Gastrocnemius medialis (tissue), 4 donors: ENCODE results near the gene IGLL5. TPM values are rescaled to one million over a fixed set of nuclear protein-coding genes. Genes with fewer than 3 reads are reported as not detected.

Experiments used
- ATAC-seq, 2 donors: fragments of 150-250 bp; one replicate each; pipeline ENCODE4 v1.9.1; 2016
- DNase-seq, 2 donors: peaks; one replicate each; pipeline ENCODE4 v3.0.0-alpha.2; 2019
- H3K27ac ChIP-seq, 4 donors: fragments of 200-600 bp; sonication (generic); 1 replicate in 1 of 4; 2 replicates in 3 of 4; pipeline ENCODE4 v1.5.1; 2016 to 2018; ENCODE audit warnings: mild to moderate bottlenecking in 2 of 4, moderate library complexity in 1 of 4
- H3K27me3 ChIP-seq, 3 donors: fragments of 200-600 bp; sonication (generic) in 2 of 3; 1 replicate in 1 of 3; 2 replicates in 2 of 3; pipeline versions ENCODE4 v1.5.1 to v1.6.0; 2016 to 2019; ENCODE audit warnings: mild to moderate bottlenecking in 1 of 3, moderate library complexity in 1 of 3
- H3K36me3 ChIP-seq, 2 donors: fragments of 200-600 bp; sonication (generic) in 1 of 2; one replicate each; pipeline ENCODE4 v1.5.1; 2017 to 2018
- H3K4me1 ChIP-seq, 2 donors: fragments of 200-600 bp; sonication (generic) in 1 of 2; one replicate each; pipeline ENCODE4 v1.5.1; 2016 to 2017; ENCODE audit warnings: mild to moderate bottlenecking in 2 of 2
- H3K4me3 ChIP-seq, 4 donors: fragments of 200-600 bp; sonication (generic) in 3 of 4; 1 replicate in 1 of 4; 2 replicates in 3 of 4; pipeline ENCODE4 v1.5.1; 2016 to 2019; ENCODE audit warnings: mild to moderate bottlenecking in 2 of 4
- H3K9me3 ChIP-seq, 3 donors: fragments of 200-600 bp; sonication (generic) in 2 of 3; 1 replicate in 1 of 3; 2 replicates in 2 of 3; pipeline ENCODE4 v1.5.1; 2016 to 2019
- CTCF ChIP-seq, 5 experiments: fragments of 450-650 bp in 3 of 5; fragments of 200-600 bp in 2 of 5; sonication (generic) in 2 of 5; IDR thresholded peaks in 4 of 5; conservative IDR thresholded peaks in 1 of 5; 1 replicate in 4 of 5; 2 replicates in 1 of 5; pipeline ENCODE4 v1.5.1; 2016 to 2019; ENCODE audit warnings: antibody characterized with exemption in 5 of 5, mild to moderate bottlenecking in 3 of 5, moderate library complexity in 3 of 5
- POLR2A ChIP-seq, 2 donors: fragments of 450-650 bp; IDR thresholded peaks; one replicate each; pipeline ENCODE4 v1.6.1; 2017; ENCODE audit warnings: antibody characterized with exemption in 2 of 2, mild to moderate bottlenecking in 2 of 2, moderate library complexity in 2 of 2
- in situ Hi-C, 4 donors: fragments of 200-750 bp; cut with MboI; loops; one replicate each; pipeline versions ENCODE4 v1.15.0 to v1.8.0; 2017; ENCODE audit warnings: low sequenced_read_pairs in 4 of 4
- intact Hi-C: fragments of 100-400 bp; cut with DNase I; formaldehyde crosslinking; loops from one replicate; pipeline ENCODE4 v1.15.1; 2023; ENCODE audit warnings: low total_unique reads
- total RNA-seq, 4 donors: library from RNA; depleted of rRNA; stranded (reverse); fragments of >200 nt; gene quantifications; one replicate each; pipeline versions ENCODE4 v1.1.0 to v1.2.3, GENCODE V29; 2016

IGLL5 gene
- total RNA-seq, 4 donors from 2014 or later, result 0.49 TPM; not detected in 3

DNA sequence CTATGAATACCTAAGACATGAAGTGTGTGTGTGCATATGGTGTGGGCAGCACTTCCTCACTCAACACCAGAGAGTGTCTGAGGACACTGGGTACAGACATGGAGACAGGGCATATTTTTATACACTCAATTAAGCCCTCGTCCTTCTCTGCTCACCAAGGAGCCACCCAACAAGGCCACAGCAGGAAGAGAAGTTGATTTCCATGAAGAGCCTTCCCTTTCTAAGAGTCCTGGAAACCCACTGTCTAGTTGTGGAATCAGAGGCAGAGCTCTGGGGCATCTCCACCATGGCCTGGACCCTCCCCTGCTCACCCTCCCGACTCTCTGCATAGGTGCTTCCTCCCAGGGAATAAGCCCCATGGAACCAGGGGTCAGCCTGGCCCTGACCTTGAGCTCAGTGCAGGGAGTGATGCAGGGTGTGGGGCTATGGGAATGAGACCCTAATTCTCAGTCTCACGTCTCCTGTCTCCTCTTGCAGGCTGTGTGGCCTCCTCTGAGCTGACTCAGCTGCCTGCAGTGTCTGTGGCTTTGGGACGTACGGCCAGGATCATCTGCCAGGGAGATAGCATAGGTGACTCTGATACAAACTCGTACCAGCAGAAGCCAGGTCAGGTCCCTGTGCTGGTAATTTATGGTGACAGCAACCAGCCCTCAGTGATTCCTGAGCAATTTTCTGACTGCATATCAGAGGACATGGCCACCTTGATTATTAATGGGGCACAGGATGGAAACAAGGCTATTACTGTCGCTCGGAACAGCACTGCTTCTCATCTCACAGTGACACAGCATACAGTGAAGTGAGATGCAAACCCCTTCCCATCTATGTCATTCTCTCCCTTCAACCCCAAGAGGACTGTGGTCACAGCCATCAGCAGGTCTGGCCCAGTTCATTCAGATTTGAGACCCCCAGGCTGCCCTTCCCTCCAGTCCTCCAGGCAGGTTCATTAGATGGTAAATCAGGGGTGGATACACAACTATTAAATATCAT is 14.6 kb upstream of the IGLL5 start:
- Histone ChIP-seq H3K4me1 (no peaks in the 10 kb centered on the region), H3K36me3 (no peaks in the 10 kb centered on the region), H3K9me3 (no peaks in the 10 kb centered on the region), H3K4me3 (no peak overlapping the region), H3K27ac (no peak overlapping the region), H3K27me3 (peaks cover 0 to 5% (median 3%) of the 10 kb centered on the region in 3 donors)
- no peak for ATAC-seq
- in situ Hi-C loops, result no loop called here
- TF ChIP-seq POLR2A (IDR thresholded peaks at IDR 0.05) (no peak), CTCF (IDR thresholded peaks at IDR 0.05 in 4 of 5, conservative IDR thresholded peaks at IDR 0.05 in 1 of 5) (no peak)
- intact Hi-C loops, result no loop called here
- no peak for DNase-seq

DNA sequence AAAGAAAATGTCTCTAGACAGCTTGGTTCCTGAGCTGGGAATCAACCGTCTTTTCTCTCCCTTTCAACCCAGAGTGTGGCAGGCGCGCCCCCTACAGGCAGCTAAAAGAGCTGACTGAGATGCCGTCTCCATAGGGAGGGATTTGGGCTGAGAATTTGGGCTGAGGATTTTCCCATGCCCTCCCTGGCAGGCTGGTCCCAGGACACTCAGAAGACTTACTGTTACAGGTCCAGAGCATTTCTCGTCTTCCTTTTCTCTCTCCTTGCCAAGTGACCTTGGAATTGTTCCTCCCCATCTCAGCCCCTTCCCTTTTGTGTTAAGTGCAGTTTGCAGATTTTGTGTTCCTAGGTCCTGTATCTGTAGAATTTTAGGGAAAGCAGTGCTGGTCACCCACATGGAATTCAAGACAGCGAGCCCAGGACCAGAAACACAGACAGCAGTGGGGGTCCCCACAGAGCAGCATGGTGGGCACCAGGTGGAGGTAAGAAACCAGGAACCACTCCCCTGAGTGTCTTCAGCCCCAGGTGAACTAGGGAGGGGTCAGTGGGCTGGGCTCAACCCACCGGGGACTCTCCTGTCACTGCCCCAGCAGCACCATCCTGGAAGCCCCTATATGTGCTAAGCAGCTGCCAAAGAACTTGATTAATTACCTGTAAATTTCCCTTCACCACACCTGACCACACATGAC is 9.9 kb upstream of the IGLL5 start:
- no peak for ATAC-seq
- Histone ChIP-seq H3K27me3 (peaks cover 0 to 5% (median 0%) of the 10 kb centered on the region in 3 donors), H3K36me3 (no peaks in the 10 kb centered on the region), H3K27ac (no peak overlapping the region), H3K4me1 (no peaks in the 10 kb centered on the region), H3K9me3 (no peaks in the 10 kb centered on the region), H3K4me3 (no peak overlapping the region)
- peak in 2 of 5 experiments; percentile 39 to 45 for TF ChIP-seq CTCF (IDR thresholded peaks at IDR 0.05 in 4 of 5, conservative IDR thresholded peaks at IDR 0.05 in 1 of 5)
- TF ChIP-seq POLR2A (IDR thresholded peaks at IDR 0.05), result no peak
- DNase-seq, result peak in 1 of 2 donors; percentile 18
- in situ Hi-C loops (no loop called here), intact Hi-C loops (no loop called here)

DNA sequence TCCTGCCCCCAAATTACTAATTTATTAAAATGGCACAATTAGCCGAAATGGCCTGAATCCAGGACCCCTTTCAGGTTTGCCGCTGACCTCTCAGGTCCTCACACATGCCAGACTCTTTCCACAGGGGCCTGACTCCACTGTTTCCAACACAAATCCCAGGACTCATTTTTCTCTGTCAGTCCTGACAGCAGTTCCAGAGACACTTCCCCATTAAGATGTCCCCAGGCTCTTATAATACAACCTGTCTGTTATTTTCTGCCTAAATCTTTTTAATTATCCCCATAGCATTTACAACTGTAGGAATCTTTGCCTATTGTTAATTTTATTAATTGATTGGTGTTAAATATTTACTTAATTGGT is 9.4 kb upstream of the IGLL5 start:
- Histone ChIP-seq H3K27me3 (peaks cover 0 to 5% (median 0%) of the 10 kb centered on the region in 3 donors), H3K9me3 (no peaks in the 10 kb centered on the region), H3K4me1 (no peaks in the 10 kb centered on the region), H3K36me3 (no peaks in the 10 kb centered on the region), H3K27ac (no peak overlapping the region), H3K4me3 (no peak overlapping the region)
- ATAC-seq (no peak), DNase-seq (no peak)
- TF ChIP-seq POLR2A (IDR thresholded peaks at IDR 0.05) (no peak), CTCF (IDR thresholded peaks at IDR 0.05 in 4 of 5, conservative IDR thresholded peaks at IDR 0.05 in 1 of 5) (no peak)
- in situ Hi-C loops (no loop called here), intact Hi-C loops (no loop called here)

- in situ Hi-C loops, result no loop called here
- intact Hi-C loops, result no loop called here
- Histone ChIP-seq H3K9me3 (no peaks in the 10 kb centered on the region), H3K27me3 (peaks cover 0 to 5% (median 0%) of the 10 kb centered on the region in 3 donors), H3K36me3 (no peaks in the 10 kb centered on the region), H3K4me1 (no peaks in the 10 kb centered on the region), H3K4me3 (no peak overlapping the region), H3K27ac (no peak overlapping the region)
- TF ChIP-seq CTCF (IDR thresholded peaks at IDR 0.05 in 4 of 5, conservative IDR thresholded peaks at IDR 0.05 in 1 of 5) (no peak), POLR2A (IDR thresholded peaks at IDR 0.05) (no peak)
- DNase-seq, result no peak
- ATAC-seq, result no peak
These were observed 8.6 kb upstream of the IGLL5 start for GRCh38 chr22:22878801-22879674.
